Adrenal gland (tissue), 12 donors: ENCODE measurements around the gene KCTD1. TPM values are rescaled to one million over a fixed set of nuclear protein-coding genes. Genes with fewer than 3 reads are reported as not detected.

Experiments used
- DNase-seq, 7 donors: peaks; one replicate each; pipeline ENCODE4 v3.0.0-alpha.2; 2019 to 2020
- H3K27ac ChIP-seq, 5 donors: fragments of 200-600 bp; sonication (generic) in 4 of 5; 1 replicate in 3 of 5; 2 replicates in 2 of 5; pipeline versions ENCODE4 v1.5.1 to v1.8.0; 2016 to 2020; ENCODE audit warnings: mild to moderate bottlenecking in 1 of 5
- H3K27me3 ChIP-seq: fragments of 200-600 bp; 2 replicates; pipeline ENCODE4 v1.8.0; 2021
- H3K36me3 ChIP-seq, 2 donors: fragments of 200-600 bp; replicated peaks in 1 of 2; 1 replicate in 1 of 2; 2 replicates in 1 of 2; pipeline versions ENCODE4 v1.5.1 to v1.8.0; 2018 to 2022
- H3K4me1 ChIP-seq, 2 donors: fragments of 200-600 bp; replicated peaks in 1 of 2; 1 replicate in 1 of 2; 2 replicates in 1 of 2; pipeline versions ENCODE4 v1.5.1 to v1.8.0; 2018 to 2021
- H3K4me3 ChIP-seq, 4 donors: fragments of 200-600 bp; sonication (generic) in 3 of 4; one replicate each; pipeline ENCODE4 v1.5.1; 2016 to 2018
- H3K9me3 ChIP-seq, 3 donors: fragments of 200-600 bp; sonication (generic) in 1 of 3; replicated peaks in 1 of 3; 1 replicate in 2 of 3; 2 replicates in 1 of 3; pipeline versions ENCODE4 v1.5.1 to v1.8.0; 2016 to 2021
- POLR2A ChIP-seq, 2 donors: fragments of 450-650 bp; IDR thresholded peaks; one replicate each; pipeline ENCODE4 v1.6.1; 2017; ENCODE audit warnings: antibody characterized with exemption in 2 of 2, mild to moderate bottlenecking in 2 of 2, moderate library complexity in 1 of 2
- WGBS, 4 donors: extraction: QIAGEN DNeasy Blood & Tissue Kit in 2 of 4; methylation state at CpG; one replicate each; pipeline versions ENCODE4 v1.1.5 to v1.1.7; 2013 to 2017; 5-methylcytosine and 5-hydroxymethylcytosine counted together
- intact Hi-C, 2 donors: fragments of 100-400 bp; cut with DNase I; formaldehyde crosslinking; loops; one replicate each; pipeline versions ENCODE4 v1.14.1 to v1.15.0; 2022 to 2023
- polyA plus RNA-seq, 3 donors: library from polyadenylated mRNA; stranded (reverse); fragments of 200-250 nt in 2 of 3; fragments of 350-450 nt in 1 of 3; fragmentation: Illumina TruSeq in 1 of 3; extraction: RNeasy Lipid Tissue Mini Kit (QIAGEN cat#74804) in 1 of 3; gene quantifications; one replicate each; pipeline ENCODE4 v1.2.3, GENCODE V29; 2013 to 2014
- total RNA-seq, 9 donors: library from RNA; depleted of rRNA in 4 of 9; stranded (reverse); fragments of >200 nt in 4 of 9; fragments of 120-200 nt in 1 of 9; fragmentation: NEBNext Ultra II Directional in 1 of 9; extraction: Animal tissue kit (Norgen Biotek cat#: 25700) in 1 of 9; gene quantifications; one replicate each; pipeline versions ENCODE4 v1.1.0 to v1.2.4, GENCODE V29; 2013 to 2023
- TF ChIP-seq, protein P1 (sequence below), 6 experiments: fragments of 450-650 bp in 4 of 6; fragments of 200-600 bp in 2 of 6; sonication (generic) in 1 of 6; IDR thresholded peaks; 1 replicate in 5 of 6; 2 replicates in 1 of 6; pipeline versions ENCODE4 v1.5.1 to v1.8.0; 2016 to 2021; ENCODE audit warnings: antibody characterized with exemption in 6 of 6, mild to moderate bottlenecking in 2 of 6, moderate library complexity in 1 of 6
- donor health status: healthy with polysubstance abuse.
- donor health status: Bipolar disorder and iron deficiency.
- donor health status: DM: yes; HTN: yes; CAD: no.
- donor health status: DM: no; HTN: no; CAD: no.
- donor health status: DM: no; HTN: no; CAD: no.
- donor health status: DM: yes; HTN: yes; CAD: no.

The KCTD1 gene
- total and polyA plus RNA-seq, 12 donors, result 9.8 to 44.8 (median 30.8) TPM

GRCh38 chr18:26532367-26533340 is 15.7 kb downstream of the KCTD1 start:
- WGBS, 4 donors, result 88 to 93% (median 91%) methylated on average over 8 to 9 of the region's 9 CpGs
- TF ChIP-seq, protein P1, sequence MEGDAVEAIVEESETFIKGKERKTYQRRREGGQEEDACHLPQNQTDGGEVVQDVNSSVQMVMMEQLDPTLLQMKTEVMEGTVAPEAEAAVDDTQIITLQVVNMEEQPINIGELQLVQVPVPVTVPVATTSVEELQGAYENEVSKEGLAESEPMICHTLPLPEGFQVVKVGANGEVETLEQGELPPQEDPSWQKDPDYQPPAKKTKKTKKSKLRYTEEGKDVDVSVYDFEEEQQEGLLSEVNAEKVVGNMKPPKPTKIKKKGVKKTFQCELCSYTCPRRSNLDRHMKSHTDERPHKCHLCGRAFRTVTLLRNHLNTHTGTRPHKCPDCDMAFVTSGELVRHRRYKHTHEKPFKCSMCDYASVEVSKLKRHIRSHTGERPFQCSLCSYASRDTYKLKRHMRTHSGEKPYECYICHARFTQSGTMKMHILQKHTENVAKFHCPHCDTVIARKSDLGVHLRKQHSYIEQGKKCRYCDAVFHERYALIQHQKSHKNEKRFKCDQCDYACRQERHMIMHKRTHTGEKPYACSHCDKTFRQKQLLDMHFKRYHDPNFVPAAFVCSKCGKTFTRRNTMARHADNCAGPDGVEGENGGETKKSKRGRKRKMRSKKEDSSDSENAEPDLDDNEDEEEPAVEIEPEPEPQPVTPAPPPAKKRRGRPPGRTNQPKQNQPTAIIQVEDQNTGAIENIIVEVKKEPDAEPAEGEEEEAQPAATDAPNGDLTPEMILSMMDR (IDR thresholded peaks at IDR 0.05), result no peak
- no peak for TF ChIP-seq POLR2A (IDR thresholded peaks at IDR 0.05)
- Histone ChIP-seq H3K27me3 (no peaks in the 10 kb centered on the region), H3K36me3 (no peaks in the 10 kb centered on the region), H3K9me3 (no peaks in the 10 kb centered on the region), H3K4me3 (no peak overlapping the region), H3K4me1 (peaks cover 0 to 7% of the 10 kb centered on the region in 2 donors), H3K27ac (no peak overlapping the region)
- DNase-seq, result no peak
- intact Hi-C loops, result no loop called here

DNA sequence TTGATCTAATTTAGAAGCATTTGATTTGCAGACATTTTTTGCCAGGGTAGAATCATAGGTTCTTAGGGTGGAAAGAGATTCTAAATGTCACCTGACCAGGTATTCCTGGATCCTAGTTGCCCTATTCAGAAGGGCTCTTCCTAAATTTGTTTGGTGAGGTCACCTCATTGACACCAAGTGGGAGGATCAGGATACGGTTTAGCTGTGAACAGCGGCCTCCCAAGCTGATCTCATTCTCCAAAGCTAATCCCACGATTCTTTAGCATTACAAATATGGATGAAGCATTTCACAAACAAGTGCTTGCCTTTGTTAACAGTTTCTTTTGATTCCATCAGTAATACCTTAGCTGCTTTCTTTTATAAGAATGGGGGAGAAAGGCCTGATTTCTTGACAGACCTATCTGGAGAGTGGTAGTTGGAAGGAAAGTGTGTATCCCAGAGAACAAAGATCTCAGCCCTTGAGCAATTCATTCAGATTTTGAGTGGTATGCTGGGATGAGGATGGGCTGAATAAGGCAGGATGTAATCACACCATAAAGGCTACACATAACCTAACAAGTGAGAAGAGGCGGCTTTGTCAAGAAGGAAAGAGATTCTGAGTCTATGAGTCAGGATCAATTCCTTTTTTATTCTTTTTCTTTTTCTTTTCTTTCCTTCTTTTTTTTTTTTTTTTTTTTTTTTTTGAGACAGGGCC is 16.6 kb downstream of the KCTD1 start:
- Histone ChIP-seq H3K36me3 (no peaks in the 10 kb centered on the region), H3K27me3 (no peaks in the 10 kb centered on the region), H3K9me3 (no peaks in the 10 kb centered on the region), H3K4me1 (peaks cover 6 to 9% of the 10 kb centered on the region in 2 donors), H3K4me3 (no peak overlapping the region), H3K27ac (no peak overlapping the region)
- 69 to 81% (median 70%) methylated on average over 4 of the region's 4 CpGs for WGBS, 4 donors
- no peak for TF ChIP-seq POLR2A (IDR thresholded peaks at IDR 0.05)
- TF ChIP-seq, protein P1 (IDR thresholded peaks at IDR 0.05), result no peak
- DNase-seq, result no peak
- intact Hi-C loops, result no loop called here

GRCh38 chr18:26526966-26527234 is 21.5 kb downstream of the KCTD1 start:
- Histone ChIP-seq H3K4me3 (no peak overlapping the region), H3K27me3 (no peaks in the 10 kb centered on the region), H3K36me3 (no peaks in the 10 kb centered on the region), H3K9me3 (no peaks in the 10 kb centered on the region), H3K4me1 (peaks cover 6 to 21% of the 10 kb centered on the region in 2 donors), H3K27ac (no peak overlapping the region)
- TF ChIP-seq, protein P1 (IDR thresholded peaks at IDR 0.05), result no peak
- no peak for TF ChIP-seq POLR2A (IDR thresholded peaks at IDR 0.05)
- intact Hi-C loops, result no loop called here
- DNase-seq, result no peak
- WGBS, 4 donors, result 39 to 59% (median 51%) methylated on average over 2 of the region's 2 CpGs

DNA sequence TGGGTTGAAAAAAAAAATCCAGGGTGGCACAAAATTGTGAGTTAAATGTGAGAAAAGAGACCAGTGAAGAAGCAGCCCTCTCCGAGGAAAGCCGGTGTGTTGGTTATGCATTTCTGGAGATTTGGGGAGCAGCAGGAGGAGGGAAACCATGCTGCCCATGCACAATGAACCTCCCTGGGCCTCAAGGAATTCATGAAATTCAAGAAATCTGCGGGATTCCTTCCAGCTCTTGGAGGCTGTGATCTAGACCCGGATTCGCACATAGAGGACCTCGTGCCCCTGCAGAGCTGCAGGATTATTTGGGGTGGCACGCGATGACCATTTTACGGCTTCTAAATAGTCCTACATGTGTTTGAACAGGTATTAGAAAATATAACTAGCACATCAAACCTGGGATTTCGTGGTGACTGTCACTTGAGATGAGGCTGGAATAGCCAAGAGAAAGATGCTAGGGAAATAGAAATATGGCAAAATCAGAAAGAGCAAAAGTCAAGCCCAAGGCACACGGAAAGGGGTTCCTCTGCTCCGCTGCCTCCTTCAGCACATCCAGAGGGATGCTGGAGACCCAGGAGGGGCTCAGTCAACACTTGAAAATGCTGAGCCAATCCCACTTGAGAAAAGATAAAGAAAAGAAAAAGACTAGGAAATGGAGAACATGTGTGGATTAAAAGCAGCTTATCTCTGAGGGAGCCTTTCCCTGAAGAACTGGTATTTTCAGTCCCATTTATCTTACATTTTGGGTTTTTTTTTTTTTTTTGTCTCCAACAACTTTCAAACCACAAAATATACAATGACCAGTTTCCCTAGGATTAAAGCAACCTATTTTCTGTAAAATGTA is 22.0 kb downstream of the KCTD1 start:
- H3K4me3 ChIP-seq, result no peak overlapping the region
- H3K27ac ChIP-seq, result no peak overlapping the region
- H3K9me3 ChIP-seq, result no peaks in the 10 kb centered on the region
- no peaks in the 10 kb centered on the region for H3K36me3 ChIP-seq
- no peak for DNase-seq
- intact Hi-C loops, result no loop called here
- TF ChIP-seq, protein P1 (IDR thresholded peaks at IDR 0.05), result no peak
- no peak for TF ChIP-seq POLR2A (IDR thresholded peaks at IDR 0.05)
- 73 to 90% (median 86%) methylated on average over 12 of the region's 12 CpGs for WGBS, 4 donors
- no peaks in the 10 kb centered on the region for H3K27me3 ChIP-seq
- peaks cover 6 to 21% of the 10 kb centered on the region in 2 donors for H3K4me1 ChIP-seq
